Neural cell (in vitro differentiated cells): Measurements from ENCODE around the gene PLS1. TPM values are rescaled to one million over a fixed set of nuclear protein-coding genes. Genes with fewer than 3 reads are reported as not detected.

Experiments
- H2AFZ ChIP-seq: fragments of 200-600, 300-800 bp; sonication (generic), shearing (Covaris generic); 2 replicates; pipeline ENCODE4 v1.6.0; 2014; ENCODE audit warnings: low read depth, mild to moderate bottlenecking, antibody characterized with exemption, low read length, moderate library complexity
- H3F3A ChIP-seq: fragments of 200-600 bp; shearing (Covaris generic); 2 replicates; pipeline ENCODE4 v1.6.1; 2016; ENCODE audit warnings: mild to moderate bottlenecking, moderate library complexity, mixed read lengths, antibody characterized with exemption, low read length; ENCODE audit not compliant: insufficient read depth, poor library complexity, severe bottlenecking
- H3K27ac ChIP-seq: fragments of 200-600, 300-800 bp; sonication (generic), shearing (Covaris generic); 2 replicates; pipeline ENCODE4 v1.5.1; 2014; ENCODE audit warnings: mild to moderate bottlenecking, low read length, moderate library complexity
- H3K27me3 ChIP-seq: fragments of 300-800, 200-600 bp; sonication (generic), shearing (Covaris generic); 2 replicates; pipeline ENCODE4 v1.6.0; 2014; ENCODE audit warnings: mild to moderate bottlenecking, low read depth, low read length, moderate library complexity; ENCODE audit not compliant: insufficient read depth
- H3K36me3 ChIP-seq: fragments of 300-800, 200-600 bp; sonication (generic), shearing (Covaris generic); 2 replicates; pipeline ENCODE4 v1.5.1; 2014; ENCODE audit warnings: mild to moderate bottlenecking, antibody characterized with exemption, low read length, moderate library complexity; ENCODE audit not compliant: insufficient read depth
- H3K4me2 ChIP-seq: fragments of 300-800, 200-600 bp; sonication (generic), shearing (Covaris generic); 2 replicates; pipeline ENCODE4 v1.6.0; 2014; ENCODE audit warnings: mild to moderate bottlenecking, low read length
- H3K4me3 ChIP-seq: fragments of 300-800, 200-600 bp; sonication (generic), shearing (Covaris generic); 2 replicates; pipeline ENCODE4 v1.5.1; 2014; ENCODE audit warnings: mild to moderate bottlenecking, low read length, moderate library complexity
- H3K79me2 ChIP-seq: fragments of 200-600 bp; shearing (Covaris generic); replicated peaks from 2 replicates; pipeline ENCODE4 v1.6.0; 2014; ENCODE audit warnings: mild to moderate bottlenecking, low read length, moderate library complexity; ENCODE audit not compliant: insufficient read depth
- H3K9ac ChIP-seq: fragments of 300-800, 200-600 bp; sonication (generic), shearing (Covaris generic); 2 replicates; pipeline ENCODE4 v1.6.1; 2016; ENCODE audit warnings: mild to moderate bottlenecking, low read length, mixed read lengths
- H3K9me2 ChIP-seq: fragments of 200-600 bp; shearing (Covaris generic); 2 replicates; pipeline ENCODE4 v1.6.1; 2016; ENCODE audit warnings: mild to moderate bottlenecking, low read length, mixed read lengths; ENCODE audit not compliant: insufficient read depth
- H3K9me3 ChIP-seq: fragments of 200-600, 300-800 bp; sonication (generic), shearing (Covaris generic); 2 replicates; pipeline ENCODE4 v1.6.1; 2016; ENCODE audit warnings: mild to moderate bottlenecking, mixed run types, low read length, moderate library complexity, mixed read lengths
- H4K20me1 ChIP-seq: fragments of 200-600 bp; shearing (Covaris generic); 2 replicates; pipeline ENCODE4 v1.6.1; 2016; ENCODE audit warnings: mild to moderate bottlenecking, mixed run types; ENCODE audit not compliant: insufficient read depth
- CTCF ChIP-seq: fragments of 450-650 bp; IDR thresholded peaks from 2 replicates; pipeline ENCODE4 v1.5.1; 2014; ENCODE audit warnings: antibody characterized with exemption, mild to moderate bottlenecking, moderate library complexity; ENCODE audit not compliant: poor library complexity, severe bottlenecking
- EP300 ChIP-seq: fragments of 450-650 bp; conservative IDR thresholded peaks from 2 replicates; pipeline ENCODE4 v1.6.1; 2014; ENCODE audit warnings: antibody characterized with exemption, mild to moderate bottlenecking, moderate library complexity; ENCODE audit not compliant: poor library complexity, severe bottlenecking
- EZH2 ChIP-seq: fragments of 200-600, 300-800 bp; shearing (Covaris generic), sonication (generic); IDR thresholded peaks from 2 replicates; pipeline ENCODE4 v1.6.1; 2014; ENCODE audit warnings: antibody characterized with exemption, low read length, borderline replicate concordance, mild to moderate bottlenecking; ENCODE audit not compliant: insufficient read depth, poor library complexity, severe bottlenecking
- MXI1 ChIP-seq: fragments of 450-650 bp; conservative IDR thresholded peaks from 2 replicates; pipeline ENCODE4 v1.6.1; 2014; ENCODE audit warnings: antibody characterized with exemption, mild to moderate bottlenecking; ENCODE audit not compliant: poor library complexity, severe bottlenecking
- POLR2AphosphoS5 ChIP-seq: IDR thresholded peaks from 2 replicates; pipeline ENCODE4 v1.6.1; 2012
- RAD21 ChIP-seq: fragments of 450-650 bp; conservative IDR thresholded peaks from 2 replicates; pipeline ENCODE4 v1.6.1; 2014; ENCODE audit warnings: antibody characterized with exemption, mild to moderate bottlenecking, moderate library complexity
- SMC3 ChIP-seq: fragments of 450-650 bp; conservative IDR thresholded peaks from 2 replicates; pipeline ENCODE4 v1.6.1; 2014; ENCODE audit warnings: antibody characterized with exemption, mild to moderate bottlenecking, moderate library complexity; ENCODE audit not compliant: poor library complexity
- TAF1 ChIP-seq: IDR thresholded peaks from 2 replicates; pipeline ENCODE4 v1.6.1; 2012; ENCODE audit warnings: low read depth
- polyA plus RNA-seq: library from polyadenylated mRNA; depleted of rRNA; stranded (reverse); fragments of >200 nt; gene quantifications from 2 replicates; pipeline ENCODE4 v1.2.3, GENCODE V29; 2014
- TF ChIP-seq, protein P1 (sequence below): IDR thresholded peaks from 2 replicates; pipeline ENCODE4 v1.6.1; 2012; ENCODE audit warnings: borderline replicate concordance

The PLS1 gene
- polyA plus RNA-seq, 1 donor from 2014 or later = 0.31 TPM

- TF ChIP-seq CTCF (no peak), RAD21 (no peak), EZH2 (no peak), EP300 (no peak), MXI1 (no peak), SMC3 (no peak)
- TF ChIP-seq, protein P1, sequence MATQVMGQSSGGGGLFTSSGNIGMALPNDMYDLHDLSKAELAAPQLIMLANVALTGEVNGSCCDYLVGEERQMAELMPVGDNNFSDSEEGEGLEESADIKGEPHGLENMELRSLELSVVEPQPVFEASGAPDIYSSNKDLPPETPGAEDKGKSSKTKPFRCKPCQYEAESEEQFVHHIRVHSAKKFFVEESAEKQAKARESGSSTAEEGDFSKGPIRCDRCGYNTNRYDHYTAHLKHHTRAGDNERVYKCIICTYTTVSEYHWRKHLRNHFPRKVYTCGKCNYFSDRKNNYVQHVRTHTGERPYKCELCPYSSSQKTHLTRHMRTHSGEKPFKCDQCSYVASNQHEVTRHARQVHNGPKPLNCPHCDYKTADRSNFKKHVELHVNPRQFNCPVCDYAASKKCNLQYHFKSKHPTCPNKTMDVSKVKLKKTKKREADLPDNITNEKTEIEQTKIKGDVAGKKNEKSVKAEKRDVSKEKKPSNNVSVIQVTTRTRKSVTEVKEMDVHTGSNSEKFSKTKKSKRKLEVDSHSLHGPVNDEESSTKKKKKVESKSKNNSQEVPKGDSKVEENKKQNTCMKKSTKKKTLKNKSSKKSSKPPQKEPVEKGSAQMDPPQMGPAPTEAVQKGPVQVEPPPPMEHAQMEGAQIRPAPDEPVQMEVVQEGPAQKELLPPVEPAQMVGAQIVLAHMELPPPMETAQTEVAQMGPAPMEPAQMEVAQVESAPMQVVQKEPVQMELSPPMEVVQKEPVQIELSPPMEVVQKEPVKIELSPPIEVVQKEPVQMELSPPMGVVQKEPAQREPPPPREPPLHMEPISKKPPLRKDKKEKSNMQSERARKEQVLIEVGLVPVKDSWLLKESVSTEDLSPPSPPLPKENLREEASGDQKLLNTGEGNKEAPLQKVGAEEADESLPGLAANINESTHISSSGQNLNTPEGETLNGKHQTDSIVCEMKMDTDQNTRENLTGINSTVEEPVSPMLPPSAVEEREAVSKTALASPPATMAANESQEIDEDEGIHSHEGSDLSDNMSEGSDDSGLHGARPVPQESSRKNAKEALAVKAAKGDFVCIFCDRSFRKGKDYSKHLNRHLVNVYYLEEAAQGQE = no peak
- H3K9me2 ChIP-seq = no peaks in the 10 kb centered on the region
Observed at GRCh38 chr3:142663865-142664264, 67.7 kb downstream of the PLS1 start.

DNA sequence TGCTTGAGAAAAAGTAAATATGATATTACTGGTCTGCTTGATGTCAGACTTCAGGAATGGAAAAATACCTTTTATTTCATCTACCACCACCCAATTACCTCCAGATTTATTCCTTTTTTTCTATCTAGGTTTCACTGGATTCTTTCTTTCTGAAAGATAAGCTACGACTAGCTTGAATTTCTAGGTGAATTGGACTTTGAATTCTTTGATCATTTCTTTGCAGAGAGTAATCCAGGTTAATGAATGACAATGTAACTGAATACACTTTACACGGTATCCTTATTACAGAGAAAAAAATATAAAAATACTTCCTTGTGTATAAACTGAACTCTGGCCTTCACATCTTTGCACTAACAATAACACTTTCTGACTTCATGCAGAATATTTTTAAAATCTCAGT, 68.1 kb downstream of the PLS1 start:
- H3K79me2 ChIP-seq = no peaks in the 10 kb centered on the region
- no peaks in the 10 kb centered on the region for H3K9me3 ChIP-seq
- H3K9ac ChIP-seq = no peak overlapping the region
- no peaks in the 10 kb centered on the region for H4K20me1 ChIP-seq
- no peaks in the 10 kb centered on the region for H3K9me2 ChIP-seq
- H3K27me3 ChIP-seq = no peaks in the 10 kb centered on the region
- no peaks in the 10 kb centered on the region for H3K36me3 ChIP-seq
- no peaks in the 10 kb centered on the region for H3F3A ChIP-seq
- H3K4me3 ChIP-seq = no peak overlapping the region
- no peak overlapping the region for H3K4me2 ChIP-seq
- TF ChIP-seq MXI1 (no peak), RAD21 (no peak), EP300 (no peak), TAF1 (no peak), CTCF (no peak), POLR2AphosphoS5 (no peak), SMC3 (no peak), EZH2 (no peak)
- TF ChIP-seq, protein P1 = no peak
- H2AFZ ChIP-seq = no peak overlapping the region
- H3K27ac ChIP-seq = no peak overlapping the region

More at GRCh38 chr3:142663865-142664264, 67.7 kb downstream of the PLS1 start:
- Histone ChIP-seq H3K79me2 (no peaks in the 10 kb centered on the region), H3K4me3 (no peak overlapping the region), H3K36me3 (no peaks in the 10 kb centered on the region), H4K20me1 (no peaks in the 10 kb centered on the region), H3K9me3 (no peaks in the 10 kb centered on the region), H2AFZ (no peak overlapping the region), H3K4me2 (no peak overlapping the region), H3F3A (no peaks in the 10 kb centered on the region), H3K9ac (no peak overlapping the region), H3K27ac (no peak overlapping the region), H3K27me3 (no peaks in the 10 kb centered on the region)
